Ectodermal cell (in vitro differentiated cells): ENCODE data around the gene ADAM11.
A peak's percentile ranks its signal among the peaks of the same experiment; 100 is the strongest.

Source experiments
- H3K27ac ChIP-seq: 2 replicates; pipeline ENCODE4 v1.7.0; 2013; ENCODE audit warnings: mild to moderate bottlenecking, low read depth, low read length; ENCODE audit not compliant: insufficient read depth, poor library complexity, severe bottlenecking
- H3K27me3 ChIP-seq: 2 replicates; pipeline ENCODE4 v1.7.0; 2013; ENCODE audit warnings: mild to moderate bottlenecking, low read length; ENCODE audit not compliant: insufficient read depth, control insufficient read depth, poor library complexity, severe bottlenecking
- H3K36me3 ChIP-seq: one replicate; pipeline ENCODE4 v1.7.0; 2013; ENCODE audit warnings: low read length; ENCODE audit not compliant: control insufficient read depth, insufficient read depth
- H3K4me1 ChIP-seq: one replicate; pipeline ENCODE4 v1.7.0; 2013; ENCODE audit warnings: low read length; ENCODE audit not compliant: control insufficient read depth, insufficient read depth
- H3K4me3 ChIP-seq: 2 replicates; pipeline ENCODE4 v1.7.0; 2013; ENCODE audit warnings: low read depth, low read length, control low read depth; ENCODE audit not compliant: insufficient read depth
- H3K9me3 ChIP-seq: 2 replicates; pipeline ENCODE4 v1.7.0; 2013; ENCODE audit warnings: mild to moderate bottlenecking, low read length, moderate library complexity; ENCODE audit not compliant: control insufficient read depth
- WGBS, 2 experiments: methylation state at CpG; one replicate each; pipeline ENCODE4 v1.1.7; 2013; ENCODE audit warnings: missing lambda C conversion rate in 2 of 2; 5-methylcytosine and 5-hydroxymethylcytosine counted together

ADAM11 gene

GRCh38 chr17:44757045-44757917, 1.5 kb upstream of the ADAM11 start:
- no peak overlapping the region for H3K27ac ChIP-seq
- H3K36me3 ChIP-seq, result no peaks in the 10 kb centered on the region
- H3K4me3 ChIP-seq, result no peak overlapping the region
- WGBS, 2 experiments, result 88 to 89% methylated on average over 10 of the region's 10 CpGs
- H3K4me1 ChIP-seq, result peaks cover 9% of the 10 kb centered on the region
- peaks cover 33% of the 10 kb centered on the region for H3K27me3 ChIP-seq
- H3K9me3 ChIP-seq, result no peaks in the 10 kb centered on the region

- Histone ChIP-seq H3K4me1 (peaks cover 9% of the 10 kb centered on the region), H3K27me3 (peaks cover 33% of the 10 kb centered on the region), H3K4me3 (peak overlapping the region; percentile 35), H3K27ac (no peak overlapping the region), H3K9me3 (no peaks in the 10 kb centered on the region), H3K36me3 (no peaks in the 10 kb centered on the region)
- 50% methylated on average over 5 of the region's 5 CpGs for WGBS, 2 experiments
Measured at GRCh38 chr17:44757918-44758413, 822 bp upstream of the ADAM11 start.

- Histone ChIP-seq H3K27ac (no peak overlapping the region), H3K9me3 (no peaks in the 10 kb centered on the region), H3K4me1 (peaks cover 9% of the 10 kb centered on the region), H3K4me3 (peak overlapping the region; percentile 31), H3K36me3 (no peaks in the 10 kb centered on the region), H3K27me3 (peaks cover 33% of the 10 kb centered on the region)
- 8 to 9% methylated on average over 60 of the region's 60 CpGs for WGBS, 2 experiments
Measured at GRCh38 chr17:44759086-44759915, 513 bp downstream of the ADAM11 start.

GRCh38 chr17:44759916-44760243, 1.1 kb downstream of the ADAM11 start:
- H3K36me3 ChIP-seq, result no peaks in the 10 kb centered on the region
- H3K27ac ChIP-seq, result no peak overlapping the region
- H3K9me3 ChIP-seq, result no peaks in the 10 kb centered on the region
- 81 to 82% methylated on average over 3 of the region's 3 CpGs for WGBS, 2 experiments
- H3K27me3 ChIP-seq, result peaks cover 33% of the 10 kb centered on the region
- H3K4me3 ChIP-seq, result peak overlapping the region; percentile 31
- peaks cover 9% of the 10 kb centered on the region for H3K4me1 ChIP-seq

GRCh38 chr17:44760474-44761308, 1.9 kb downstream of the ADAM11 start:
- WGBS, 2 experiments, result 86 to 89% methylated on average over 13 of the region's 13 CpGs
- Histone ChIP-seq H3K9me3 (no peaks in the 10 kb centered on the region), H3K27me3 (peaks cover 33% of the 10 kb centered on the region)

GRCh38 chr17:44761932-44762810, 3.4 kb downstream of the ADAM11 start:
- no peaks in the 10 kb centered on the region for H3K36me3 ChIP-seq
- no peaks in the 10 kb centered on the region for H3K9me3 ChIP-seq
- no peak overlapping the region for H3K27ac ChIP-seq
- WGBS, 2 experiments, result 87 to 89% methylated on average over 17 of the region's 17 CpGs
- peaks cover 9% of the 10 kb centered on the region for H3K4me1 ChIP-seq
- peaks cover 29% of the 10 kb centered on the region for H3K27me3 ChIP-seq
- H3K4me3 ChIP-seq, result no peak overlapping the region

More at GRCh38 chr17:44760474-44761308, 1.9 kb downstream of the ADAM11 start:
- no peak overlapping the region for H3K27ac ChIP-seq
- H3K36me3 ChIP-seq, result no peaks in the 10 kb centered on the region
- H3K4me3 ChIP-seq, result no peak overlapping the region
- H3K4me1 ChIP-seq, result peaks cover 9% of the 10 kb centered on the region

GRCh38 chr17:44763170-44763569, 4.4 kb downstream of the ADAM11 start:
- Histone ChIP-seq H3K4me3 (no peak overlapping the region), H3K27me3 (peaks cover 19% of the 10 kb centered on the region), H3K36me3 (no peaks in the 10 kb centered on the region), H3K27ac (no peak overlapping the region), H3K4me1 (peaks cover 19% of the 10 kb centered on the region), H3K9me3 (no peaks in the 10 kb centered on the region)
- 88 to 89% methylated on average over 5 of the region's 5 CpGs for WGBS, 2 experiments

GRCh38 chr17:44765965-44766364, 7.2 kb downstream of the ADAM11 start:
- WGBS, 2 experiments, result 76 to 77% methylated on average over 11 of the region's 11 CpGs
- H3K27ac ChIP-seq, result no peak overlapping the region
- no peak overlapping the region for H3K4me3 ChIP-seq
- H3K27me3 ChIP-seq, result no peaks in the 10 kb centered on the region
- H3K36me3 ChIP-seq, result no peaks in the 10 kb centered on the region
- H3K4me1 ChIP-seq, result peaks cover 10% of the 10 kb centered on the region
- H3K9me3 ChIP-seq, result no peaks in the 10 kb centered on the region

GRCh38 chr17:44766409-44767038, 7.7 kb downstream of the ADAM11 start:
- peaks cover 10% of the 10 kb centered on the region for H3K4me1 ChIP-seq
- H3K27ac ChIP-seq, result no peak overlapping the region
- H3K9me3 ChIP-seq, result no peaks in the 10 kb centered on the region
- no peaks in the 10 kb centered on the region for H3K36me3 ChIP-seq
- no peaks in the 10 kb centered on the region for H3K27me3 ChIP-seq
- H3K4me3 ChIP-seq, result no peak overlapping the region
- 79 to 80% methylated on average over 8 of the region's 8 CpGs for WGBS, 2 experiments
